OCI-LY7 (cell line): ENCODE results near the gene CNTNAP5. TPM values are rescaled to one million over a fixed set of nuclear protein-coding genes. Genes with fewer than 3 reads are reported as not detected.

Experiments used
- BruUV-seq: library from RNA; stranded (reverse); fragments of 400-500 nt; replicated peaks from 2 replicates; lab custom pipeline; 2021; lab: Mats Ljungman, UMichigan
- CTCF ChIA-PET: fragments of 300-600 bp; sonication (Branson Sonifier 250); formaldehyde crosslinking; loops from one replicate; lab custom pipeline; 2022; ENCODE audit warnings: antibody characterized with exemption; ENCODE audit not compliant: unreplicated experiment; lab: Charles Lee
- POLR2A ChIA-PET: fragments of 300-600 bp; sonication (Branson Sonifier 250); formaldehyde crosslinking; loops from one replicate; lab custom pipeline; 2022; ENCODE audit warnings: antibody characterized with exemption; lab: Charles Lee
- DNase-seq: peaks from one replicate; pipeline ENCODE4 v3.0.0-alpha.2; 2015; ENCODE audit warnings: low spot score
- H2AFZ ChIP-seq: fragments of 200-600 bp; sonication (generic), shearing (Covaris generic); 2 replicates; pipeline ENCODE4 v1.6.1; 2014; ENCODE audit warnings: mild to moderate bottlenecking, antibody characterized with exemption, low read length, moderate library complexity
- H3K27ac ChIP-seq: fragments of 200-600 bp; sonication (generic); 2 replicates; pipeline ENCODE4 v1.5.1; 2014; ENCODE audit warnings: mixed run types, low read depth, mild to moderate bottlenecking, moderate library complexity, low read length, inconsistent platforms; ENCODE audit not compliant: poor library complexity, severe bottlenecking
- H3K36me3 ChIP-seq: fragments of 200-600 bp; sonication (generic); 2 replicates; pipeline ENCODE4 v1.6.1; 2014; ENCODE audit warnings: mild to moderate bottlenecking, antibody characterized with exemption, low read length, moderate library complexity, mixed read lengths; ENCODE audit not compliant: insufficient read depth
- H3K4me1 ChIP-seq: fragments of 200-600 bp; sonication (generic); 2 replicates; pipeline ENCODE4 v1.5.1; 2014; ENCODE audit warnings: mild to moderate bottlenecking, low read length; ENCODE audit not compliant: insufficient read depth, poor library complexity, severe bottlenecking
- H3K4me2 ChIP-seq: fragments of 200-600 bp; sonication (generic); 2 replicates; pipeline ENCODE4 v1.6.1; 2014; ENCODE audit warnings: mild to moderate bottlenecking, low read length
- H3K4me3 ChIP-seq: fragments of 200-600 bp; sonication (generic); 2 replicates; pipeline ENCODE4 v1.5.1; 2014; ENCODE audit warnings: mild to moderate bottlenecking, low read depth, low read length; ENCODE audit not compliant: poor library complexity, severe bottlenecking
- H3K79me2 ChIP-seq: fragments of 200-600 bp; sonication (generic); 2 replicates; pipeline ENCODE4 v1.6.1; 2016; ENCODE audit warnings: low read depth, mild to moderate bottlenecking, low read length, moderate library complexity, mixed read lengths; ENCODE audit not compliant: insufficient read depth
- H3K9me2 ChIP-seq: fragments of 200-600 bp; sonication (generic); 2 replicates; pipeline ENCODE4 v1.6.1; 2016; ENCODE audit warnings: mild to moderate bottlenecking, low read length, mixed read lengths; ENCODE audit not compliant: insufficient read depth
- H3K9me3 ChIP-seq: fragments of 200-600 bp; sonication (generic); 2 replicates; pipeline ENCODE4 v1.6.1; 2014; ENCODE audit warnings: mild to moderate bottlenecking, mixed run types, low read length, mixed read lengths
- H4K20me1 ChIP-seq: fragments of 200-600 bp; sonication (generic); 2 replicates; pipeline ENCODE4 v1.6.1; 2014; ENCODE audit warnings: mild to moderate bottlenecking, antibody characterized with exemption, low read length, moderate library complexity, mixed read lengths; ENCODE audit not compliant: insufficient read depth
- EZH2phosphoT487 ChIP-seq: fragments of 200-600 bp; sonication (generic); IDR thresholded peaks from 2 replicates; pipeline ENCODE4 v1.6.1; 2018; ENCODE audit warnings: low read depth, borderline replicate concordance, mild to moderate bottlenecking, mixed run types, antibody characterized with exemption, low read length, moderate library complexity, mixed read lengths
- intact Hi-C: fragments of 100-400 bp; cut with micrococcal nuclease; formaldehyde crosslinking; loops from one replicate; pipeline ENCODE4 v1.10.0; 2022; ENCODE audit not compliant: unreplicated experiment
- small RNA-seq: library from RNA; depleted of rRNA; stranded (forward); fragments of <200 nt; gene quantifications from one replicate; pipeline ENCODE3, GENCODE V24; 2014
- total RNA-seq, 2 experiments: library from RNA; depleted of rRNA in 1 of 2; stranded (reverse); fragments of >200 nt in 1 of 2; shearing (Covaris generic) in 1 of 2; gene quantifications; 2 replicates each; pipeline ENCODE4 v1.2.3, GENCODE V29; 2014 to 2022
- TF ChIP-seq, protein P1 (sequence below): fragments of 200-600 bp; sonication (generic); conservative IDR thresholded peaks from 2 replicates; pipeline ENCODE4 v1.5.1; 2014; ENCODE audit warnings: mild to moderate bottlenecking, antibody characterized with exemption, low read length, moderate library complexity, mixed read lengths

Gene CNTNAP5
- total RNA-seq, 2 experiments from 2014 or later, result not detected

DNA sequence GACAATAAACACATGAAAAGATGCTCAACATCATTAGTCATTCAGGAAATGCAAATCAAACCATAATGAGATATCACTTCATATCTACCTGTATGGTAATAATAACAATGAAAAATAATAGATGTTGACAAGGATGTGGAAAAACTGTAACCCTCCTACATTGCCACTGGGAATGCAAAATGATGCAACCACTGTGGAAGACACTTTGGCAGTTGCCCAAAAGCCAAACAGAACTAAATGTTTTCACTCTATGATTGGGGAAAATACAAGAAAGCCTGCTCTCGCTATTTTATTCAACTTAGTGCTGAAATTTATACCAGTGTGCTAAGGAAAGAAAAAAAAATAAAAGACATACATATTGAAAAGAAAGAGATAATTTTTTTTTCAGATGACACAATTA, 934.5 kb downstream of the CNTNAP5 start:
- H4K20me1 ChIP-seq, result no peaks in the 10 kb centered on the region
- ChIA-PET CTCF (no interaction called here), POLR2A (interaction anchor here (0.6 to 0.9 kb wide), 2 partner anchors 10 to 19 kb away, joined by 3 read pairs; no protein-coding TSS in a partner anchor)
- BruUV-seq, result no TSS peak
- intact Hi-C loops, result no loop called here
- H3K36me3 ChIP-seq, result no peaks in the 10 kb centered on the region
- no peak overlapping the region for H3K4me3 ChIP-seq
- no peaks in the 10 kb centered on the region for H3K4me1 ChIP-seq
- no peaks in the 10 kb centered on the region for H3K9me2 ChIP-seq
- no peak for TF ChIP-seq EZH2phosphoT487
- TF ChIP-seq, protein P1, sequence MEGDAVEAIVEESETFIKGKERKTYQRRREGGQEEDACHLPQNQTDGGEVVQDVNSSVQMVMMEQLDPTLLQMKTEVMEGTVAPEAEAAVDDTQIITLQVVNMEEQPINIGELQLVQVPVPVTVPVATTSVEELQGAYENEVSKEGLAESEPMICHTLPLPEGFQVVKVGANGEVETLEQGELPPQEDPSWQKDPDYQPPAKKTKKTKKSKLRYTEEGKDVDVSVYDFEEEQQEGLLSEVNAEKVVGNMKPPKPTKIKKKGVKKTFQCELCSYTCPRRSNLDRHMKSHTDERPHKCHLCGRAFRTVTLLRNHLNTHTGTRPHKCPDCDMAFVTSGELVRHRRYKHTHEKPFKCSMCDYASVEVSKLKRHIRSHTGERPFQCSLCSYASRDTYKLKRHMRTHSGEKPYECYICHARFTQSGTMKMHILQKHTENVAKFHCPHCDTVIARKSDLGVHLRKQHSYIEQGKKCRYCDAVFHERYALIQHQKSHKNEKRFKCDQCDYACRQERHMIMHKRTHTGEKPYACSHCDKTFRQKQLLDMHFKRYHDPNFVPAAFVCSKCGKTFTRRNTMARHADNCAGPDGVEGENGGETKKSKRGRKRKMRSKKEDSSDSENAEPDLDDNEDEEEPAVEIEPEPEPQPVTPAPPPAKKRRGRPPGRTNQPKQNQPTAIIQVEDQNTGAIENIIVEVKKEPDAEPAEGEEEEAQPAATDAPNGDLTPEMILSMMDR, result no peak
- no peak overlapping the region for H2AFZ ChIP-seq
- DNase-seq, result no peak
- no peaks in the 10 kb centered on the region for H3K79me2 ChIP-seq
- H3K4me2 ChIP-seq, result no peak overlapping the region
- H3K27ac ChIP-seq, result no peak overlapping the region
- no peaks in the 10 kb centered on the region for H3K9me3 ChIP-seq

GRCh38 chr2:124961132-124961531, 936.0 kb downstream of the CNTNAP5 start:
- Histone ChIP-seq H3K27ac (no peak overlapping the region), H3K79me2 (no peaks in the 10 kb centered on the region), H3K4me2 (no peak overlapping the region), H3K36me3 (no peaks in the 10 kb centered on the region), H3K4me1 (no peaks in the 10 kb centered on the region), H3K4me3 (no peak overlapping the region), H3K9me3 (no peaks in the 10 kb centered on the region), H2AFZ (no peak overlapping the region), H4K20me1 (no peaks in the 10 kb centered on the region), H3K9me2 (no peaks in the 10 kb centered on the region)
- no peak for DNase-seq
- TF ChIP-seq EZH2phosphoT487, result no peak
- TF ChIP-seq, protein P1, result no peak
- ChIA-PET POLR2A (no interaction called here), CTCF (no interaction called here)
- intact Hi-C loops, result no loop called here
- no TSS peak for BruUV-seq

Small RNA genes within 50 kb of the gene (small RNA-seq; reads per million reads assigned to genes)
- gene AC019159.1 (not detected), gene MTND5P22 (not detected), gene RNA5SP102 (not detected)
